GOT3 (cell line): Measurements from ENCODE around the gene GRID1.

Experiments
- DNase-seq: peaks from one replicate; lab custom pipeline; 2025; ENCODE audit warnings: mixed read lengths; lab: John Stamatoyannopoulos, UW

The GRID1 gene

GRCh38 chr10:86211691-86212390 lies 154.8 kb downstream of the GRID1 start:
- DNase-seq: no peak

- DNase-seq: no peak
Measured at GRCh38 chr10:86210416-86210815, 156.2 kb downstream of the GRID1 start.

- DNase-seq: no peak
Measured at GRCh38 chr10:86209726-86210125, 156.9 kb downstream of the GRID1 start.

GRCh38 chr10:86207226-86207625 lies 159.4 kb downstream of the GRID1 start:
- no peak for DNase-seq

GRCh38 chr10:86206240-86206579 lies 160.4 kb downstream of the GRID1 start:
- DNase-seq: no peak

- DNase-seq: no peak
Measured at GRCh38 chr10:86205306-86206239, 161.0 kb downstream of the GRID1 start.

GRCh38 chr10:86204421-86205305 lies 161.9 kb downstream of the GRID1 start:
- no peak for DNase-seq

- DNase-seq: no peak
Measured at GRCh38 chr10:86203162-86203905, 163.3 kb downstream of the GRID1 start.

- DNase-seq: no peak
Measured at GRCh38 chr10:86202226-86202735, 164.3 kb downstream of the GRID1 start.

- no peak for DNase-seq
Measured at GRCh38 chr10:86200867-86201266, 165.7 kb downstream of the GRID1 start.

GRCh38 chr10:86200269-86200668 lies 166.3 kb downstream of the GRID1 start:
- DNase-seq: no peak

GRCh38 chr10:86199041-86199440 lies 167.6 kb downstream of the GRID1 start:
- no peak for DNase-seq

GRCh38 chr10:86198271-86198670 lies 168.3 kb downstream of the GRID1 start:
- DNase-seq: no peak

GRCh38 chr10:86197166-86197790 lies 169.3 kb downstream of the GRID1 start:
- DNase-seq: no peak

GRCh38 chr10:86195521-86196157 lies 171.0 kb downstream of the GRID1 start:
- DNase-seq: no peak

GRCh38 chr10:86194684-86195083 lies 171.9 kb downstream of the GRID1 start:
- no peak for DNase-seq

GRCh38 chr10:86193841-86194240 lies 172.8 kb downstream of the GRID1 start:
- no peak for DNase-seq

GRCh38 chr10:86192691-86193090 lies 173.9 kb downstream of the GRID1 start:
- DNase-seq: no peak

- DNase-seq: no peak
Measured at GRCh38 chr10:86192147-86192546, 174.4 kb downstream of the GRID1 start.

GRCh38 chr10:86191686-86192085 lies 174.9 kb downstream of the GRID1 start:
- no peak for DNase-seq
